Measurements from ENCODE around the gene ADAM19.
"Not testable (repeated sequence)": the region's sequence is repeated elsewhere in the genome, so short reads cannot be mapped to it uniquely, and the experiment has no call there.

ADAM19 gene

GRCh38 chr5:157463081-157463480 is 112.5 kb downstream of the ADAM19 start:
- DNase-seq (ENCODE audit: low read depth): no peak

GRCh38 chr5:157460921-157461792 is 114.4 kb downstream of the ADAM19 start:
- no peak for DNase-seq (ENCODE audit: low read depth)

GRCh38 chr5:157459715-157460599 is 115.6 kb downstream of the ADAM19 start, which contains the start of gene NIPAL4:
NIPAL4 (plus strand) TSS chr5:157460213; CDS start chr5:157460321, 108 bp downstream.
- DNase-seq (ENCODE audit: low read depth): no peak

DNA sequence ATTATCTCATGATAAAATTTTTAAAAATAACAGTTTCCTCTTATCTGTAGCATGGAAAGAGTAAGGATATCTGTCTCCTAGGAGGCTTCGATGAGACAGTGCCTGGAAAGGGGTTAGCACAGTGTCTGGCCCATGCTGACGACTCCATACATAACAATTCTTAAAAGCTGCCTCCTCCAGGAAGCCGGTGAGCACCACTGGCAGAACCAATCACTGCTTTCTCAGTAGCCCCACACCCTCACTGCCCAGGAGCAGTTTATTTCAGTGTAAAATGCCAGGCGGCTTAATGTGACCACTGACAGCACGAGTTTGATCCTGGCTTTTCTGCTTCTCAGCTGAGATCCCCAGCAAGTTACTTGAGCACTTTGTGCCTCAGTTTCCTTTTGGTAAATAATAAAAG is 116.7 kb downstream of the ADAM19 start:
- DNase-seq (ENCODE audit: low read depth): no peak

DNA sequence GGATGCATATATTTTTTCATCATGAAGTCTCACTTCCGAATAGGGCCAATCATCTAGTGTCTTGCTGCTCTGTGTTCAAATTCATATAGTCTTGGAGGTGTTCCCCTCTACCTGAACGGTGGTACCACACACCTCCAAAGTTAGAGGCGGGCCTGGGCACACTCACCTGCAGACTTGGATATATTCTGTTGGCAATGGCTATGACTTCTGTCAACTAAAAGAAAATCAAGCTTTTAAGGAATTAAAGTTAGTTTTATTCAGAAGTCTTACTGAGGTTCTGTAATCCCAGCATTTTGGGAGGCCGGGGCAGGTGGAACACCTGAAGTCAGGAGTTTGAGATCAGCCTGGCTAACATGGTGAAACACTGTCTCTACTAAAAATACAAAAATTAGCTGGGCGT is 118.2 kb downstream of the ADAM19 start:
- DNase-seq (ENCODE audit: low read depth): no peak

DNA sequence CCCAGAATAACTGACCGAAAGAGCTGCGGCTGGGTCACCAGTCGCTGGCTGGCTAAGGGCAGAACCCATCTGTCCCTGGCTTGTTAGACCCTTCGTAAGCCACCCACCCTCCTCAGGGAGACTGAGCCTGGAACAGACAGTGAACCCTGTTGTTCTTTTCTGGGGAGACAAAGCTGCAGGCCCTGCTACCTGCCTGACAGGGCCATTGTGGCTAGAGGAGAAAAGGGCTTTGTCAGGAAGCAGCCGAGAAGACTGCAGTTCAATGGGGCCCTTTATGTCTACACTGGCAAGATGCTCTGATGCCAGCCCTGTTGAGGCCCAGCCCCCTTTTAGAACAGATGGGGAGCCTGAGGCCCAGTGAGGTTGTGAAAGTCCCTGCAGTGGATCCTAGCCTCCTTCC is 119.3 kb downstream of the ADAM19 start:
- DNase-seq (ENCODE audit: low read depth): no peak

DNA sequence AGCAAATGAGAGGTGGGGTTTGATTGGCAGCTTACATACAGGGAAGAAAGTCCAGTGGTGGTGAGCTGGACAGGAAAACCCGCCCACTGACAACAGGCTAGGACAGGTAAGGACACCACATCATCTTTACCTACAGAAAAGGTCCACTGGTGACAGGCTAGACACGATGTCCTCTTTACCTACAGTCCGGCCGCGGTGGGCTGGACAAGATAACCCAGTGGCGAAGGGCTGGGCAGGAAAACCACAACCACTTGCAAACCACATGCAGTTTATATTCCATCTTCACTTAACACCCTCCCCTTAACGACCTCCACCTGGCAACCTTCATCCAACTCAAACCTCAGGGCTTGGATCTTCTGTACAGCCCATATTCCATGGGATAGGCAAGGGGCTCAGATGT is 120.5 kb downstream of the ADAM19 start:
- DNase-seq (ENCODE audit: low read depth): no peak

GRCh38 chr5:157454273-157454672 is 121.3 kb downstream of the ADAM19 start:
- DNase-seq (ENCODE audit: low read depth): no peak

- DNase-seq (ENCODE audit: low read depth): no peak
Measured at GRCh38 chr5:157451806-157452205, 123.8 kb downstream of the ADAM19 start.

DNA sequence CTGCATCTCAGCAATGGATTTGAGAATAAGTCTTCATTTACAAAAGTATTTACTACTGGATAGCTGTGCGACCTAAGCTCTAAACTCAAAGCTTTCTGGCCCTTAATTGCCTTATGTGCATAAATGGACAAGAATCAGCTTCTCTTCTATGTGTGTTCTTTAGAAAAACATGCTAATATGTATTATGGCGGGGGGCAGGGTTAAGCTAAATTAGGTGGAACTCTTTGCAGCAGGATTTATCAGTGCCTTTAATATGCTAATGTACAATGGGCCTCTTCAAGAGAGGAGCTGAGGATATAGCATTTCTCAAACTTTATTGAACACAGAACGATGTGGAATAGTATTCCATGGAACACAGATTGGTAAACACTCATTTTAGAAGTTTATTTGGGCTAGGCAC is 125.6 kb downstream of the ADAM19 start:
- DNase-seq (ENCODE audit: low read depth): no peak

DNA sequence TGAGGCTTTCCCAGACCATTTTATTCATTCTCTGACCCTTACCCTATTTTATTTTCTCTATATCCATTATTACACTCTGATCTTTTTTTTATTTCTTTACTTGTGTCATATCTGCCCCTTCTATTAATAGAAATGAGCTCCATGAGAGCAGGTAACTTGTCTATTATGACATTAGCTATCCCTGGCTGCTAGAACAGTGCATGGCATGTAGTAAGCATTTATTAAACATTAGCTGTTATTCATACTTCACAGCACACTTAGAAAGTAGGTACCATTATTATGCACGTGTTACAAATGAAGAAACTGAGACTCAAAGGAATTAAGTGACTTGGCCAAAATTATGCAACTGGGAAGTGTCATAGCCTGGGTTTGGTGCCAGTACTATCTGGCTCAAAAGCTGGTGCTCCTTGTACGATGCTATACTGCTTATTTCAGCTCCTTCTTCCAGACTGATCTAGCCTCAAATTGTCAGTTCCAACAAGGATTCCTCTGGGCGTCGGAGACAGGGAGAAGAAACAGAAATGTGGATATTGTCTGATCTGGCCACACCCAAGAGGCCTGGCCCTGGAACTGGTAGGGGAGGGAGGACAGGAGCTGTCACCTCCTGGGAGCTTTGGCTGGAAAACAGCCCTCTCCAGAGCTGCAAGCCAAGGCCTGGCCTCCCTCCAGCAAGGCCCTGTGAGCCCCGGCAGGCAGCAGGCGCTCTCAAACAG is 126.4 kb downstream of the ADAM19 start:
- DNase-seq (ENCODE audit: low read depth): no peak

- DNase-seq (ENCODE audit: low read depth): no peak
Measured at GRCh38 chr5:157447201-157447637, 128.4 kb downstream of the ADAM19 start.

- no peak for DNase-seq (ENCODE audit: low read depth)
Measured at GRCh38 chr5:157446412-157446935, 129.1 kb downstream of the ADAM19 start.

DNA sequence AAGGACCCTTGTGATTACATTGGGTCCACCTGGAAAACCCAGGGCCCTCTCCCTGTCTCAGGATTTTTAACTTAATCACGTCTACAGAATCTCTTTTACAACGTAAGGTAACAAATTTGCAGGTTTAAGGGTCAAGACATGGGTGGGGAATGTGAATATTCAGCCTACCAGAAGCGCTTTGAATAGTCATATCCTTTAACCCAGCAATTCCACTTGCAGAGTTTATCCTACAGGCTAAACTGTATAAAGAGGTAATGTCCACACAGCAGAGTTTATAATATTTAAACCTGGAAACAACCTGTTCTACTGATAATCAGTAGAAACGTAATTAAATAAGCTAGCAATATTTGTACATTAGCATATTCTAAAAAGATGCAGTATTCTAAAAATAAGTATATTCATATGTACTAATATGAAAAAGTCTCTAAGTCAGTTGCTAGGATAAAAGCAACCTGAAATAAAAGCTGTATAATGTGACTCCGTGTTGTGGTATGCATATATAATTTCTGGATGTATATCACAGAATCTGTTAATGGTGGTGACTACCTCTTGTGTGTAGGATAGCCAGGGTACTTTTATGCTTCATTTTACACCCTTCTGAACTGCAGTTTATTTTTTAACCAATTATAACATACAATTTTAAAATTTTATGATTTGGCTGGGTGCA is 129.7 kb downstream of the ADAM19 start:
- DNase-seq (ENCODE audit: low read depth): no peak

GRCh38 chr5:157444224-157444623 is 131.4 kb downstream of the ADAM19 start:
- DNase-seq (ENCODE audit: low read depth): no peak

GRCh38 chr5:157443041-157443549 is 132.5 kb downstream of the ADAM19 start:
- DNase-seq (ENCODE audit: low read depth): no peak

DNA sequence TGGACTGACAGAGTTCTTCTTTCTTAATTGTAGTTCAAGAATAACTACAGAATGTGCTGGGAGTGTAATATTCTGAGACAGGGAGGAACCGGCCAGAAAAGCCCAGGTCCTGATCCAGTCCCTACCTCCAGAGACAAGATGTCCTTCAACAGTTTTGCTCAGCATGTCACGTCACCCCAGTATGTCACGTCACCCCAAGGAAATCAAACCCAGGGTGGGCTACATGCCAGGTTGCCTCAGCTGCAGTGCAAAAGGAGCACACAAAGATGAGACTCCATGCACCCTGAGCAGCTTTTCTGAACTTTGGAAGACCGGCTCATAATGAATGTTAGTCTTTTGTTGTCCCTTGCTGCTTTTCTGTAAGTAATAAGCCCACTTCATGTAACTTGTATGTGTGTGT is 141.5 kb downstream of the ADAM19 start:
- DNase-seq (ENCODE audit: low read depth): no peak

DNA sequence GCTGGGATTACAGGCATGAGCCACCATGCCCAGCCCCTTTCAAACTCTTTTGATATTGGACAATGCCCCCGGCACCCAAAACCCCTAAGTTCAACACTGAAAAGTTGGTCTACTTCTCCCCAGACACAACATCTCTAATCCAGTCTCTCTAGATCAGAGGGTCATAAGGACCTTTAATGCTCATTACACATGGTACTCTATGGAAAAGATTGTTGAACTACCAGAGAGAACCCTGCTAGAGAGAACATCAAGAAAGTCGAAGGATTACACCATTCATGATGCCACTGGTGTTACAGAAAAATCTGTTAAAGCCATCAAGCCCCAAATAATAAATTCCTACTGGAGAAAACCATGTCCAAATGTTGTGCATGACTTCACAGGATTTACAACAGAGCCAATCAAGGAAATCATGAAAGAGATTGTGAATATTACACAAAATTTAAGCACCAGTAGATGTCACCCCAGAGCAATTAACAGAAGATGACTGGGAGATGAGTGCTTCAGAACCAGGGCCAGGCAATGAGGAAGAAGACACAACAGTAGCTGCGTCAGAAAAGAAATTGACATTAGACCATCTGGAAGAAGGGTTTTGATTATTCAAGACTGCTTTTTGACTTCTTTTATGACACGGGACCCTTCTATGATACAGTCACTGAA is 143.9 kb downstream of the ADAM19 start:
- peak; percentile 34 for DNase-seq (ENCODE audit: low read depth)

GRCh38 chr5:157429920-157430319 is 145.7 kb downstream of the ADAM19 start:
- not testable (repeated sequence) for DNase-seq (ENCODE audit: low read depth)

Data from GM04503 (cell line).